SU-DHL-6 (cell line): Measurements from ENCODE around the gene DISP1.

Experiments used
- EZH2phosphoT487 ChIP-seq: fragments of 200-600 bp; sonication (generic), shearing (Covaris generic); conservative IDR thresholded peaks from 2 replicates; pipeline ENCODE4 v1.6.1; 2018; ENCODE audit warnings: mild to moderate bottlenecking, antibody characterized with exemption, low read length, moderate library complexity, mixed read lengths
- TF ChIP-seq, protein P1 (sequence below): fragments of 200-600 bp; sonication (generic); IDR thresholded peaks from one replicate; pipeline ENCODE4 v1.5.1; 2017; ENCODE audit warnings: antibody characterized with exemption, mild to moderate bottlenecking, low read length, moderate library complexity; ENCODE audit not compliant: insufficient read depth, poor library complexity, severe bottlenecking

DNA sequence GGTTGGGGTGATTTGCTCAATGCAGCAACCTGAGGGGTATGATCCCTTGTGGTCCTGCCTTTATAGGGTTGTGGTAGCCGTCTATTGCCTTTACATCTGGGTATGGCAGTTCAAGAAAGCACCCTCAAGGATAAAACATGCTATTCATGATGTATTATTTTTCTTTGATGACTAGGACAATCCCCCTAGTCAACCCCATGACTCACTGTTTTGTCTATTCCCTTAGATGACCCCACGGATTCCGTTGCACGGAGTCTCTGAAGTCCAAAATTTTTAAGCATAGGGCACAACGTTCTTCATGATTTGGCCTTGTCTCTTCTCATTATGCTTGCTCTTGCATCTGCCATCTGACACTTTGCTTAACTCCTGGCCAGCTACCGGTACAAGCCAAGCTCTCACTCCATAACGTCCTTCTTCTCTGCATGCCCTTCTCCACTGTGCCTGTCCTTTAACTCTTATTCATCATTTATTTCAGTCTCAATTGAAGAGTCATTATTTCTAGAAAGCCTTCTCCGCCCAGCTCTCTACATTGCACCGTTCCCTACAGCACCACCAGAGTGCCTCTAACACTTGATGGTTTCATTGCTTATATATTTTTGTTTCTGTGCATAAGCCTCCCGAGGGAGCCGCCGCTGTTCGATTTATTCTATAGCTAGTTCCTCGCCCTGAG lies 838 bp upstream of the DISP1 start:
- TF ChIP-seq, protein P1, sequence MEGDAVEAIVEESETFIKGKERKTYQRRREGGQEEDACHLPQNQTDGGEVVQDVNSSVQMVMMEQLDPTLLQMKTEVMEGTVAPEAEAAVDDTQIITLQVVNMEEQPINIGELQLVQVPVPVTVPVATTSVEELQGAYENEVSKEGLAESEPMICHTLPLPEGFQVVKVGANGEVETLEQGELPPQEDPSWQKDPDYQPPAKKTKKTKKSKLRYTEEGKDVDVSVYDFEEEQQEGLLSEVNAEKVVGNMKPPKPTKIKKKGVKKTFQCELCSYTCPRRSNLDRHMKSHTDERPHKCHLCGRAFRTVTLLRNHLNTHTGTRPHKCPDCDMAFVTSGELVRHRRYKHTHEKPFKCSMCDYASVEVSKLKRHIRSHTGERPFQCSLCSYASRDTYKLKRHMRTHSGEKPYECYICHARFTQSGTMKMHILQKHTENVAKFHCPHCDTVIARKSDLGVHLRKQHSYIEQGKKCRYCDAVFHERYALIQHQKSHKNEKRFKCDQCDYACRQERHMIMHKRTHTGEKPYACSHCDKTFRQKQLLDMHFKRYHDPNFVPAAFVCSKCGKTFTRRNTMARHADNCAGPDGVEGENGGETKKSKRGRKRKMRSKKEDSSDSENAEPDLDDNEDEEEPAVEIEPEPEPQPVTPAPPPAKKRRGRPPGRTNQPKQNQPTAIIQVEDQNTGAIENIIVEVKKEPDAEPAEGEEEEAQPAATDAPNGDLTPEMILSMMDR, result no peak
- no peak for TF ChIP-seq EZH2phosphoT487
